Transverse colon (tissue), 4 donors: Measurements from ENCODE around the gene LRCH3. TPM values are rescaled to one million over a fixed set of nuclear protein-coding genes. Genes with fewer than 3 reads are reported as not detected.

Source experiments
- DNase-seq: peaks from one replicate; pipeline ENCODE4 v3.0.0-alpha.2; 2019
- H3K27ac ChIP-seq, 4 donors: fragments of 200-600 bp; sonication (generic); 2 replicates each; pipeline ENCODE4 v1.5.1; 2016 to 2018; ENCODE audit warnings: inconsistent platforms in 4 of 4
- H3K27me3 ChIP-seq: fragments of 200-600 bp; sonication (generic); 2 replicates; pipeline ENCODE4 v1.5.1; 2017; ENCODE audit warnings: inconsistent platforms
- H3K36me3 ChIP-seq, 4 donors: fragments of 200-600 bp; sonication (generic); 2 replicates each; pipeline ENCODE4 v1.5.1; 2017 to 2019; ENCODE audit warnings: inconsistent platforms in 4 of 4
- H3K4me1 ChIP-seq, 4 donors: fragments of 200-600 bp; sonication (generic); 2 replicates each; pipeline ENCODE4 v1.5.1; 2017 to 2020; ENCODE audit warnings: inconsistent platforms in 4 of 4
- H3K4me3 ChIP-seq, 4 donors: fragments of 200-600 bp; sonication (generic); 1 replicate in 1 of 4; 2 replicates in 3 of 4; pipeline versions ENCODE4 v1.5.1 to v1.6.1; 2017 to 2019; ENCODE audit warnings: inconsistent platforms in 4 of 4
- H3K9me3 ChIP-seq, 2 donors: fragments of 200-600 bp; sonication (generic); 2 replicates each; pipeline ENCODE4 v1.5.1; 2017 to 2019; ENCODE audit warnings: inconsistent platforms in 2 of 2
- CTCF ChIP-seq, 5 experiments: fragments of 200-600 bp in 3 of 5; fragments of 450-650 bp in 2 of 5; sonication (generic) in 3 of 5; IDR thresholded peaks; 1 replicate in 2 of 5; 2 replicates in 3 of 5; pipeline ENCODE4 v1.5.1; 2016 to 2017; ENCODE audit warnings: antibody characterized with exemption in 5 of 5, inconsistent platforms in 3 of 5, mild to moderate bottlenecking in 2 of 5, moderate library complexity in 1 of 5
- EP300 ChIP-seq: sonication (generic); formaldehyde crosslinking; IDR thresholded peaks from one replicate; pipeline ENCODE4 v1.6.1; 2017; ENCODE audit warnings: antibody characterized with exemption, low read depth
- POLR2A ChIP-seq: fragments of 450-650 bp; IDR thresholded peaks from one replicate; pipeline ENCODE4 v1.6.1; 2016; ENCODE audit warnings: antibody characterized with exemption, mild to moderate bottlenecking, moderate library complexity
- POLR2AphosphoS5 ChIP-seq, 3 donors: sonication (generic); formaldehyde crosslinking; IDR thresholded peaks; one replicate each; pipeline ENCODE4 v1.6.1; 2016; ENCODE audit warnings: antibody characterized with exemption in 3 of 3
- WGBS, 2 donors: methylation state at CpG; one replicate each; pipeline ENCODE4 v1.1.5; 2018; ENCODE audit warnings: low coverage in 1 of 2; 5-methylcytosine and 5-hydroxymethylcytosine counted together
- in situ Hi-C, 4 donors: fragments of 200-750 bp; cut with MboI; loops; one replicate each; pipeline versions ENCODE4 v1.15.0 to v1.15.1; 2017; ENCODE audit warnings: low sequenced_read_pairs in 3 of 4, low pct_ligation_motif_present in 1 of 4, low pct_unique_long_range_greater_than_20kb in 1 of 4
- intact Hi-C: fragments of 100-400 bp; cut with DNase I; formaldehyde crosslinking; loops from one replicate; pipeline ENCODE4 v1.15.1; 2023; ENCODE audit warnings: low total_unique reads
- total RNA-seq, 4 donors: library from RNA; depleted of rRNA; stranded (reverse); fragments of >200 nt; gene quantifications; one replicate each; pipeline ENCODE4 v1.1.0, GENCODE V29; 2016

LRCH3 gene
- total RNA-seq = 100 to 1,000 TPM in 1 of 4 donors, 10 to 100 TPM in 3; 36.0 to 122 (median 51.2) TPM

GRCh38 chr3:197791113-197791891, at the start of gene LRCH3:
Gene LRCH3, plus strand, starts transcription at chr3:197791254. Its CDS starts 25 bp downstream, at chr3:197791279.
- Histone ChIP-seq H3K36me3 (no peaks in the 10 kb centered on the region), H3K4me3 (peak within 1 kb of the TSS; percentile 89 to 97 (median 93)), H3K27ac (peak within 1 kb of the TSS; percentile 93 to 98 (median 97)), H3K4me1 (peaks cover 13 to 27% (median 21%) of the 10 kb centered on the region in 4 donors), H3K27me3 (no peaks in the 10 kb centered on the region), H3K9me3 (no peaks in the 10 kb centered on the region)
- TF ChIP-seq CTCF (IDR thresholded peaks at IDR 0.05) (peak in 1 of 5 experiments; percentile 24), POLR2A (peak; percentile 80), POLR2AphosphoS5 (IDR thresholded peaks at IDR 0.05) (peak; percentile 86 to 92 (median 87)), EP300 (no peak)
- intact Hi-C loops = no loop called here
- 0% methylated on average over 46 of the region's 83 CpGs; no CpG with 5 or more reads in 1 of the 2 donors for WGBS, 2 donors
- in situ Hi-C loops = no loop called here
- peak; percentile 76 for DNase-seq

DNA sequence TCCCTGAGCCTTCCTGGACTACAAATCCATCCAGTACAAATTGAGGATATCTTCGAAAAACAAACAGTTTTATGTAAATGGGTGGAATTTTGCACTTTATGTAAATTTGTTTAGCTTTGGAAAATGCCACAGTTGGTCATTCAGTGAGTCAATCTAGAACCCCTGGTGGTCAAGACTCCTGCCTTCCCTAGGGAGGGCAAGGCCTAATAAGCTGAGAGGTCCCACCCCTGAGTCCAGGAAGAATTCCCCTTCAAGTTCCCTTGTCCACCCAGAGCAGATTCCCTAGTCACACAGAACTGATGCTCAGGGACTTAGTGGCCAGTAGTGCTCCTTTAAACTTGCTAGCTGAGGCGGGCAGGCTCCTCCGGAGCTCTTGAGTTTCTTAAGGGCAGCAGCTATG, 48.3 kb upstream of the LRCH3 start:
- TF ChIP-seq POLR2A = no peak
- intact Hi-C loops (no loop called here), in situ Hi-C loops (no loop called here)
- 98% methylated on average over 3 of the region's 3 CpGs; no CpG with 5 or more reads in 1 of the 2 donors for WGBS, 2 donors
- no peak overlapping the region for H3K27ac ChIP-seq
- H3K9me3 ChIP-seq = no peaks in the 10 kb centered on the region
- H3K36me3 ChIP-seq = no peaks in the 10 kb centered on the region
- no peak overlapping the region for H3K4me3 ChIP-seq
- H3K27me3 ChIP-seq = no peaks in the 10 kb centered on the region
- DNase-seq = no peak
- peaks cover 0 to 4% (median 2%) of the 10 kb centered on the region in 4 donors for H3K4me1 ChIP-seq

GRCh38 chr3:197746209-197746608, 44.8 kb upstream of the LRCH3 start:
- H3K27ac ChIP-seq = no peak overlapping the region

DNA sequence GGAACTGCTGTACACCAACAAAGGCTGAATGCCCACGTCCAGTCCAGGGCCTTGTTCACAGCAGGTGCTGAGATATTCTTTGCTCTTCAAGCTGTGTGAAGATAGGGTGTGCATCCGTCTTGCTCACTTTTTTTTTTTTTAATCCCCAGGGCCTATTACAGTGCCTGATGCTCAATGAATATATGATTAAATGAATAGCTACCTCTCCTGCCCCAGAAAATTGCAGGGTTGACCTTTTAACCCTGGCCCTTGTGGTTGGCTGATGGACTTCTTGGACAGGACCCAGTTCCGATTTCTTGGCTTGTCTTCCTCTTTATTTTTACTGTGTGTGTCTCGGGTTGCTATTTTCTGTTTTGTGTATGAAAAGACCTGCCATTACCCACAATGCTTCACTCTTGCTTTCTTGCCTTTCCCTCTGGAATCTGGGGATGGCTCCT, 44.2 kb upstream of the LRCH3 start:
- H3K27ac ChIP-seq = no peak overlapping the region
- no peaks in the 10 kb centered on the region for H3K9me3 ChIP-seq
- no peak for DNase-seq
- 61 to 100% methylated on average over 2 to 4 of the region's 4 CpGs for WGBS, 2 donors
- no peaks in the 10 kb centered on the region for H3K36me3 ChIP-seq
- no peak for TF ChIP-seq POLR2AphosphoS5 (IDR thresholded peaks at IDR 0.05)
- TF ChIP-seq CTCF (IDR thresholded peaks at IDR 0.05) = no peak
- no peak for TF ChIP-seq EP300
- no peak for TF ChIP-seq POLR2A
- in situ Hi-C loops = no loop called here
- H3K27me3 ChIP-seq = no peaks in the 10 kb centered on the region
- intact Hi-C loops = no loop called here
- H3K4me1 ChIP-seq = peaks cover 3 to 17% (median 12%) of the 10 kb centered on the region in 4 donors
- H3K4me3 ChIP-seq = no peak overlapping the region

More at GRCh38 chr3:197746209-197746608, 44.8 kb upstream of the LRCH3 start:
- DNase-seq = no peak
- H3K4me3 ChIP-seq = no peak overlapping the region
- no peak for TF ChIP-seq POLR2A
- TF ChIP-seq EP300 = no peak
- no peak for TF ChIP-seq CTCF (IDR thresholded peaks at IDR 0.05)
- TF ChIP-seq POLR2AphosphoS5 (IDR thresholded peaks at IDR 0.05) = no peak
- intact Hi-C loops = no loop called here
- in situ Hi-C loops = no loop called here
- 74 to 85% methylated on average over 3 of the region's 3 CpGs for WGBS, 2 donors
- no peaks in the 10 kb centered on the region for H3K27me3 ChIP-seq
- no peaks in the 10 kb centered on the region for H3K36me3 ChIP-seq
- H3K4me1 ChIP-seq = peaks cover 0 to 11% (median 6%) of the 10 kb centered on the region in 4 donors
- no peaks in the 10 kb centered on the region for H3K9me3 ChIP-seq
